Choroid plexus epithelial cell (primary cell): Measurements from ENCODE around the gene LMBR1.

Experiments
- DNase-seq: peaks from one replicate; pipeline ENCODE4 v3.0.0-alpha.2; 2010; ENCODE audit warnings: low read depth
- H3K4me3 ChIP-seq: 2 replicates; pipeline ENCODE4 v1.5.1; 2011; ENCODE audit warnings: low read depth, mild to moderate bottlenecking, control low read depth, low read length, moderate library complexity
- TF ChIP-seq, protein P1 (sequence below): conservative IDR thresholded peaks from 2 replicates; pipeline ENCODE4 v1.5.1; 2011; ENCODE audit warnings: low read depth, mild to moderate bottlenecking, control low read depth, inconsistent platforms, low read length, moderate library complexity

Gene LMBR1

DNA sequence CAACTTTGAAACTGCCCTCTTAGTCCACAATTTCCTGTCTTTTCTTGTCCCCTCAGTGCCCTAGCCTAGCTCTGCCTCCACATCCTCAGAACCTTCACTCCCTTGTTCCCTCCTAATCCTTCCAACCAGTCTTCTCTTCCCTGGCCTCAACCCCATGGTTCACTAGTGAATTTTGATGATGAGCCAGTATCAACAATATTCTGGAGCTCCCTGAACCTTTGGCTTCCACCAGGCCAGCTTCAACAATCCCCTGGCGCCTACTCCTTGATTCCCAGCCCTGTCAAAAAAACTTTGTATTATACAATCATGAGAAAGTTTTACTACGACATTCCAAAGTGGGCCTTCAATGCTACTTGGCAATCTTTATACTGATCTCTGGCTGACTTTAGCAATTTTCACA is 116.5 kb downstream of the LMBR1 start:
- no peak for DNase-seq
- TF ChIP-seq, protein P1, sequence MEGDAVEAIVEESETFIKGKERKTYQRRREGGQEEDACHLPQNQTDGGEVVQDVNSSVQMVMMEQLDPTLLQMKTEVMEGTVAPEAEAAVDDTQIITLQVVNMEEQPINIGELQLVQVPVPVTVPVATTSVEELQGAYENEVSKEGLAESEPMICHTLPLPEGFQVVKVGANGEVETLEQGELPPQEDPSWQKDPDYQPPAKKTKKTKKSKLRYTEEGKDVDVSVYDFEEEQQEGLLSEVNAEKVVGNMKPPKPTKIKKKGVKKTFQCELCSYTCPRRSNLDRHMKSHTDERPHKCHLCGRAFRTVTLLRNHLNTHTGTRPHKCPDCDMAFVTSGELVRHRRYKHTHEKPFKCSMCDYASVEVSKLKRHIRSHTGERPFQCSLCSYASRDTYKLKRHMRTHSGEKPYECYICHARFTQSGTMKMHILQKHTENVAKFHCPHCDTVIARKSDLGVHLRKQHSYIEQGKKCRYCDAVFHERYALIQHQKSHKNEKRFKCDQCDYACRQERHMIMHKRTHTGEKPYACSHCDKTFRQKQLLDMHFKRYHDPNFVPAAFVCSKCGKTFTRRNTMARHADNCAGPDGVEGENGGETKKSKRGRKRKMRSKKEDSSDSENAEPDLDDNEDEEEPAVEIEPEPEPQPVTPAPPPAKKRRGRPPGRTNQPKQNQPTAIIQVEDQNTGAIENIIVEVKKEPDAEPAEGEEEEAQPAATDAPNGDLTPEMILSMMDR = no peak
- no peak overlapping the region for H3K4me3 ChIP-seq

DNA sequence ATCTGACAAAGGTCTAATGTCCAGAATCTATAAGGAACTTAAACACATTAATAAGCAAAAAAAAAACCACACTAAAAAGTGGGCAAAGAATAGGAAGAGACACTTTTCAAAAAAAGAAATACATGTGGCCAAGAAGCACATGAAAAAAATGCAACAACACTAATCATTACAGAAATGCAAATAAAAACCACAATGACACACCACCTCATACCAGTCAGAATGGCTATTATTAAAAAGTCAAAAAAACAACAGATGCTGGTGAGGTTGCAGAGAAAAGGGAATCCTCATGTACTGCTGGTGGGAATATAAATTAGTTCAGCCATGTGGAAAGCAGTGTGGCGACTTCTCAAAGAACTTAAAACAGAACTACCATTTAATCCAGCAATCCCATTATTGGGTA is 119.0 kb downstream of the LMBR1 start:
- no peak overlapping the region for H3K4me3 ChIP-seq
- no peak for DNase-seq
- TF ChIP-seq, protein P1 = no peak

DNA sequence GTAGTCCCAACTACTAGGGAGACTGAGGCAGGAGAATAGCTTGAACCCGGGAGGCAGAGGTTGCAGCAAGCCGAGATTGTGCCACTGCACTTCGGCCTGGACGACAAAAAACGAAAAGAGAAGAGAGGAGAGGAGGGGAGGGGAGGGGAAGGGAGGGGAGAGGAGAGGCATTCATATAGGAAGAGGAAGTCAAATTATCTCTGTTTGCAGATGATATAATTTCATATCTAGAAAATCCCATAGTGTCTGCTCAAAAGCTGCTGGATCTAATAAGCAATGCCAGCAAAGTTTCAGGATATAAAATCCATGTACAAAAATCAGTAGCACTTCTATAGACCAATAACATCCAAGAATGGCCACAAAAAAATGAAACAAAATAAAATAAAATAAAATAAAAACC is 120.3 kb downstream of the LMBR1 start:
- H3K4me3 ChIP-seq = no peak overlapping the region
- TF ChIP-seq, protein P1 = no peak
- DNase-seq = no peak

DNA sequence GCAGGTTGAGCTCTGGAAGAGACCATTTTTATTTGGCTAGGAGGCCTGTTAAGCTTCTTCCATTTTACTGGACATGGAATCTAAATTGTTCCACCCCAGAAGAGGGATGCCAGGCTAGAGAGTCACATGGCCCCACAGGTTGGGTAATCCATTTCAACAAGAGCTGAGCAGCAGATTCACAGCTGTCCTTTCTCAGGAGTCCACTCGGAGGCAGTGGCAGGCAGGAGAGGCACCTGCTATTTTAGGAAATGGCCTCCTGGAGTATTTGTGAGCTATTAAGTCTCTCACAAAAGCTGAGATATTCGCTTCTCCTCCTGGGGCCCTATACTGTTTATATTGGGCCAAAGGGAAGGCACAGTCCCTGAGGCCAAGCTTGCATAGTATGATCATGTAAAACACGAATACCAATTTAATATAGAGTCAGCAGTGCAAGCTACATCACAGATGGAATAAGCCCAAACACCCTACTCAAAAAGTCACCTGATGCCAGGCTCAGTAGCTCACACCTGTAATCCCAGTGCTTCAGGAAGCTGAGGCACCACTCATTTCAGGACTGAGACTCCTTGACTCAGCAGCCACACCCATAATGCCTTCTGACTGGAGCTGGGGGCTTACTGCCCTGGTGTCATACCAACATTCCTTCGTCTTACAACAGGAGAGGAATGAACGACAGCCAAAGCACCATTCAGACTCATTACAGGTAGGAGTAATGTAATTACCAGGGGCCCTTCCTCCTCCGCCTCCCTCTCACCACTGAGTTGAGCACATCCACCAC is 124.1 kb downstream of the LMBR1 start:
- TF ChIP-seq, protein P1 = no peak
- DNase-seq = no peak
- no peak overlapping the region for H3K4me3 ChIP-seq

DNA sequence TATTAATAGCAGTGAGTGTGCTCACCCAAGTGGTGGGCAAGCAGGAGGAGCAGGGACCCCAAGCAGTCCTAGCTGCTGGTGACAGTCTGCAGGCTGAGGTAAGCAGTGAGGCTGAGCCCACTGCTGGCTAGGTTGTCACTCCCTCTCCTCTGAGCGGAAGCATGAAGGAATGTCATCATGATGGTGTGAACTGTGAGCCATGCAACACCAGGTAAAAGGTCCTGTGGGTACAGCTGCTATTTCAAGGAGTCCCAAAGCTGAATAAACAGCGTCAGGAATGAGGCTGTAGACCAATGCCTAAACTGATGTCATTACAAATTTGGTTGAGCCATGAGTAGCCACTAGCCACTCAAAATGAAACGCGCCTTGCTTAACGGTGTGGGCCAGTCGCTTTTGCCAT is 126.3 kb downstream of the LMBR1 start:
- TF ChIP-seq, protein P1 = no peak
- no peak overlapping the region for H3K4me3 ChIP-seq
- DNase-seq = no peak

DNA sequence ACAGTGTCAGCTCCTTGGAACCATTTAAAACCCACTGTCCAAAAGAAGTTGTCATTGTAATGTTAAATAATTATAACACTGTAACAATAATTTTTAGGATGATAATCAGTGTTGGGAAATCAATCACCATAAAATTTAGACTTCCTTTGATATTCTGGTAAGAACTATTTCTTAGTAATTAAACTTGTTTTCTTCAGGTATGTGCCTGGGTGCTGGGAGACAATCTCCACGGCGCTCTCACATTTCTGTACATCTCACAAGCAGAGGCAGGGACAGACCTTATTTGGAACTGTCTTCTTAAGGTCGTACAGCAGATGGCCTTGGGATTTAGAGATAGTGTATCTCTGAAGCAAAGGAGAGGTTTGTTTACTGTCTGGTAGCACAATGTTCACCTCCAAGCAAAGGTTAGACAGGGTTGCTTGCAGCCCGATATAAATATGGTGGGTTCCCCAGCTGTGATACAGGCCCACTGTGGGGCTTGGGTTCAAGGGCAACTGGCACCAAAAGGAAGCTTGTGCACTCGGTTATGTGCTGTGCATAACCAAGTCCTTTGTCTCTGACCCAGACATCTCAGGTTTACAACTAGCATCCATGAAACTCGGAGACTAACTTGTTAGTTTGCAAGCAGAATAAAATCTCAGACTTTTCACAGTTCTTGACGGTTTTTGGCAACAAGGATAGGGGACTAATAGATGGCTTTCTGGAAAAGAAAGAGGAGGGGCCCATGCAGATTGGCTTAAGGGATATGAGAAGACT is 126.9 kb downstream of the LMBR1 start:
- TF ChIP-seq, protein P1 = no peak
- no peak overlapping the region for H3K4me3 ChIP-seq
- DNase-seq = no peak
